Esophagus muscularis mucosa (tissue), 4 donors: ENCODE results near the gene FCAMR. TPM values are rescaled to one million over a fixed set of nuclear protein-coding genes. Genes with fewer than 3 reads are reported as not detected.

Source experiments
- DNase-seq: peaks from one replicate; pipeline ENCODE4 v3.0.0-alpha.2; 2017; ENCODE audit errors: extremely low spot score
- H3K27ac ChIP-seq, 4 donors: fragments of 200-600 bp; sonication (generic); replicated peaks in 1 of 4; 1 replicate in 3 of 4; 2 replicates in 1 of 4; pipeline ENCODE4 v1.5.1; 2016 to 2019; ENCODE audit warnings: mild to moderate bottlenecking in 1 of 4
- H3K27me3 ChIP-seq, 4 donors: fragments of 200-600 bp; sonication (generic); one replicate each; pipeline versions ENCODE4 v1.5.1 to v1.6.0; 2016 to 2019
- H3K36me3 ChIP-seq, 4 donors: fragments of 200-600 bp; sonication (generic); one replicate each; pipeline ENCODE4 v1.5.1; 2016 to 2019
- H3K4me1 ChIP-seq, 4 donors: fragments of 200-600 bp; sonication (generic); one replicate each; pipeline ENCODE4 v1.5.1; 2016 to 2019
- H3K4me3 ChIP-seq, 4 donors: fragments of 200-600 bp; sonication (generic); 1 replicate in 2 of 4; 2 replicates in 2 of 4; pipeline ENCODE4 v1.5.1; 2016 to 2019; ENCODE audit warnings: mild to moderate bottlenecking in 4 of 4, moderate library complexity in 1 of 4
- H3K9me3 ChIP-seq, 4 donors: fragments of 200-600 bp; sonication (generic); 1 replicate in 3 of 4; 2 replicates in 1 of 4; pipeline ENCODE4 v1.5.1; 2016 to 2019
- EP300 ChIP-seq: sonication (generic); formaldehyde crosslinking; IDR thresholded peaks from one replicate; pipeline ENCODE4 v1.6.1; 2017; ENCODE audit warnings: antibody characterized with exemption
- POLR2A ChIP-seq: fragments of 450-650 bp; IDR thresholded peaks from one replicate; pipeline ENCODE4 v1.6.1; 2017; ENCODE audit warnings: antibody characterized with exemption, moderate library complexity, mild to moderate bottlenecking, low read depth
- POLR2AphosphoS5 ChIP-seq, 2 donors: sonication (generic); formaldehyde crosslinking; IDR thresholded peaks; one replicate each; pipeline ENCODE4 v1.6.1; 2017; ENCODE audit warnings: antibody characterized with exemption in 2 of 2
- WGBS: methylation state at CpG from one replicate; pipeline ENCODE4 v1.1.5; 2018; 5-methylcytosine and 5-hydroxymethylcytosine counted together
- intact Hi-C: fragments of 100-400 bp; cut with DNase I; formaldehyde crosslinking; loops from one replicate; pipeline ENCODE4 v1.15.1; 2023
- total RNA-seq, 4 donors: library from RNA; depleted of rRNA; stranded (reverse); fragments of >200 nt; gene quantifications; one replicate each; pipeline versions ENCODE4 v1.1.0 to v1.2.1, GENCODE V29; 2016
- TF ChIP-seq, protein P1 (sequence below), 3 experiments: fragments of 200-600 bp in 2 of 3; fragments of 450-650 bp in 1 of 3; sonication (generic) in 2 of 3; IDR thresholded peaks; one replicate each; pipeline ENCODE4 v1.5.1; 2017 to 2019; ENCODE audit warnings: antibody characterized with exemption in 3 of 3, mild to moderate bottlenecking in 2 of 3, moderate library complexity in 1 of 3

The FCAMR gene
- total RNA-seq, 4 donors from 2014 or later, result not detected

GRCh38 chr1:206955476-206956451 lies 14.5 kb downstream of the FCAMR start:
- Histone ChIP-seq H3K4me1 (no peaks in the 10 kb centered on the region), H3K9me3 (no peaks in the 10 kb centered on the region), H3K4me3 (no peak overlapping the region), H3K27ac (no peak overlapping the region), H3K27me3 (no peaks in the 10 kb centered on the region), H3K36me3 (no peaks in the 10 kb centered on the region)
- no peak for TF ChIP-seq POLR2AphosphoS5 (IDR thresholded peaks at IDR 0.05)
- TF ChIP-seq, protein P1, sequence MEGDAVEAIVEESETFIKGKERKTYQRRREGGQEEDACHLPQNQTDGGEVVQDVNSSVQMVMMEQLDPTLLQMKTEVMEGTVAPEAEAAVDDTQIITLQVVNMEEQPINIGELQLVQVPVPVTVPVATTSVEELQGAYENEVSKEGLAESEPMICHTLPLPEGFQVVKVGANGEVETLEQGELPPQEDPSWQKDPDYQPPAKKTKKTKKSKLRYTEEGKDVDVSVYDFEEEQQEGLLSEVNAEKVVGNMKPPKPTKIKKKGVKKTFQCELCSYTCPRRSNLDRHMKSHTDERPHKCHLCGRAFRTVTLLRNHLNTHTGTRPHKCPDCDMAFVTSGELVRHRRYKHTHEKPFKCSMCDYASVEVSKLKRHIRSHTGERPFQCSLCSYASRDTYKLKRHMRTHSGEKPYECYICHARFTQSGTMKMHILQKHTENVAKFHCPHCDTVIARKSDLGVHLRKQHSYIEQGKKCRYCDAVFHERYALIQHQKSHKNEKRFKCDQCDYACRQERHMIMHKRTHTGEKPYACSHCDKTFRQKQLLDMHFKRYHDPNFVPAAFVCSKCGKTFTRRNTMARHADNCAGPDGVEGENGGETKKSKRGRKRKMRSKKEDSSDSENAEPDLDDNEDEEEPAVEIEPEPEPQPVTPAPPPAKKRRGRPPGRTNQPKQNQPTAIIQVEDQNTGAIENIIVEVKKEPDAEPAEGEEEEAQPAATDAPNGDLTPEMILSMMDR (IDR thresholded peaks at IDR 0.05), result no peak
- TF ChIP-seq POLR2A, result no peak
- no peak for TF ChIP-seq EP300
- intact Hi-C loops, result no loop called here
- WGBS, result 59% methylated on average over 11 of the region's 11 CpGs
- no peak for DNase-seq

- 88% methylated on average over 10 of the region's 10 CpGs for WGBS
- peaks cover 0 to 6% (median 0%) of the 10 kb centered on the region in 4 donors for H3K9me3 ChIP-seq
- H3K27me3 ChIP-seq, result no peaks in the 10 kb centered on the region
- intact Hi-C loops, result no loop called here
- TF ChIP-seq EP300 (no peak), POLR2A (no peak), POLR2AphosphoS5 (IDR thresholded peaks at IDR 0.05) (no peak)
- TF ChIP-seq, protein P1 (IDR thresholded peaks at IDR 0.05), result no peak
- H3K36me3 ChIP-seq, result no peaks in the 10 kb centered on the region
- no peaks in the 10 kb centered on the region for H3K4me1 ChIP-seq
- no peak overlapping the region for H3K27ac ChIP-seq
- no peak for DNase-seq
- H3K4me3 ChIP-seq, result no peak overlapping the region
Measured at GRCh38 chr1:206954459-206955342, 15.6 kb downstream of the FCAMR start.

DNA sequence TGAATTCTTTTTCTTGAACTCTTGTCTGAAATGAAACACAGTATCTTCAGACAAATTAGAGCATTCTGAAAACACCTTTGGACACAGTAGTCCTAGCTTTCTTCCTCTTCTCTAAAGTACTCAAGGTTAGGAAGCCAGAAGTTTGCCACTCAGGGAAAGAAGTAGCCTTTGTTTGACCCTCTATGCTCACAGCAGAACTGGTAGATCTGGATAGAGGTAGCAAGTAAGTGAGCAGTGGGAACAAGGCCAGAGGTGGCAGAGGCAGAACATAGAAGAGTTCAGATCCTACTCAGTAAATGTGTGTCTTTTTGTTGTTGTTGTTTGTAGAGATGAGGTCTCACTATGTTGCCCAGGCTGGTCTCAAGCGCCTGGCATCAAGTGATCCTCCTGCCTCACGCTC lies 16.6 kb downstream of the FCAMR start:
- Histone ChIP-seq H3K4me3 (no peak overlapping the region), H3K36me3 (no peaks in the 10 kb centered on the region), H3K4me1 (no peaks in the 10 kb centered on the region), H3K27me3 (no peaks in the 10 kb centered on the region), H3K27ac (no peak overlapping the region), H3K9me3 (peaks cover 0 to 9% (median 0%) of the 10 kb centered on the region in 4 donors)
- intact Hi-C loops, result no loop called here
- no peak for DNase-seq
- TF ChIP-seq, protein P1 (IDR thresholded peaks at IDR 0.05), result no peak
- TF ChIP-seq POLR2AphosphoS5 (IDR thresholded peaks at IDR 0.05) (no peak), POLR2A (no peak), EP300 (no peak)
- 90% methylated on average over 2 of the region's 2 CpGs for WGBS

GRCh38 chr1:206953126-206953525 lies 17.1 kb downstream of the FCAMR start:
- Histone ChIP-seq H3K36me3 (no peaks in the 10 kb centered on the region), H3K27me3 (no peaks in the 10 kb centered on the region), H3K4me3 (no peak overlapping the region), H3K27ac (no peak overlapping the region), H3K4me1 (no peaks in the 10 kb centered on the region), H3K9me3 (peaks cover 0 to 9% (median 0%) of the 10 kb centered on the region in 4 donors)
- WGBS, result 79% methylated on average over 3 of the region's 3 CpGs
- intact Hi-C loops, result no loop called here
- DNase-seq, result no peak
- TF ChIP-seq, protein P1 (IDR thresholded peaks at IDR 0.05), result no peak
- TF ChIP-seq EP300 (no peak), POLR2AphosphoS5 (IDR thresholded peaks at IDR 0.05) (no peak), POLR2A (no peak)
